Endothelial cell of umbilical vein (primary cell): Measurements from ENCODE around the gene LRRC70. TPM values are rescaled to one million over a fixed set of nuclear protein-coding genes. Genes with fewer than 3 reads are reported as not detected.

Experiments
- BruUV-seq: library from RNA; stranded (reverse); fragments of 400-500 nt; replicated peaks from 2 replicates; lab custom pipeline; 2021; lab: Mats Ljungman, UMichigan
- CTCF ChIA-PET: fragments of 300-600, 350-600 bp; sonication (Branson Sonifier 250); formaldehyde crosslinking; loops from one replicate; lab custom pipeline; 2021; ENCODE audit warnings: antibody characterized with exemption, inconsistent platforms; lab: Charles Lee
- POLR2A ChIA-PET: fragments of 300-600, 350-600 bp; sonication (Branson Sonifier 250); formaldehyde crosslinking; loops from one replicate; lab custom pipeline; 2021; ENCODE audit warnings: antibody characterized with exemption, inconsistent platforms; lab: Charles Lee
- DNase-seq: peaks from one replicate; pipeline ENCODE4 v3.0.0-alpha.2; 2011; ENCODE audit warnings: low read depth, low spot score
- FAIRE-seq: peaks from 2 replicates; lab custom pipeline; 2011; peaks lifted over from hg19 to GRCh38; lab: Jason Lieb, UNC
- H2AFZ ChIP-seq: 2 replicates; pipeline ENCODE4 v1.6.0; 2012; ENCODE audit warnings: low read depth, low read length, control low read depth, inconsistent platforms
- H3K27ac ChIP-seq: 2 replicates; pipeline ENCODE4 v1.5.1; 2011; ENCODE audit warnings: low read depth, mild to moderate bottlenecking, control low read depth, low read length, moderate library complexity; ENCODE audit not compliant: insufficient read depth
- H3K27me3 ChIP-seq, 2 experiments: 2 replicates each; pipeline versions ENCODE4 v1.6.0 to v1.6.1; 2011; ENCODE audit warnings: low read length in 2 of 2, mixed read lengths in 1 of 2; ENCODE audit not compliant: control insufficient read depth in 2 of 2, insufficient read depth in 2 of 2
- H3K36me3 ChIP-seq, 2 experiments: 2 replicates in 1 of 2; 3 replicates in 1 of 2; pipeline ENCODE4 v1.5.1; 2011; ENCODE audit warnings: low read length in 2 of 2, mild to moderate bottlenecking in 1 of 2, moderate library complexity in 1 of 2; ENCODE audit not compliant: control insufficient read depth in 2 of 2, insufficient read depth in 2 of 2; ENCODE audit errors: extremely low read depth in 1 of 2
- H3K4me1 ChIP-seq: 3 replicates; pipeline ENCODE4 v1.5.1; 2011; ENCODE audit warnings: mild to moderate bottlenecking, low read length; ENCODE audit not compliant: control insufficient read depth, insufficient read depth; ENCODE audit errors: extremely low read depth
- H3K4me2 ChIP-seq: 2 replicates; pipeline ENCODE4 v1.6.1; 2011; ENCODE audit warnings: low read length, control low read depth, mixed read lengths; ENCODE audit not compliant: insufficient read depth
- H3K4me3 ChIP-seq, 3 experiments: fragments of 200-600 bp in 1 of 3; sonication (generic), shearing (Covaris generic) in 1 of 3; replicated peaks in 1 of 3; 2 replicates each; pipeline ENCODE4 v1.5.1; 2011 to 2016; ENCODE audit warnings: control low read depth in 3 of 3, low read length in 3 of 3, mild to moderate bottlenecking in 2 of 3, inconsistent platforms in 1 of 3, low read depth in 1 of 3, moderate library complexity in 1 of 3; ENCODE audit not compliant: insufficient read depth in 1 of 3
- H3K79me2 ChIP-seq: 2 replicates; pipeline ENCODE4 v1.6.0; 2012; ENCODE audit warnings: low read length, inconsistent platforms; ENCODE audit not compliant: control insufficient read depth, insufficient read depth
- H3K9ac ChIP-seq: replicated peaks from 2 replicates; pipeline ENCODE3; 2011; ENCODE audit warnings: low read length, control low read depth; ENCODE audit not compliant: insufficient read depth; ENCODE audit errors: extremely low read depth
- H3K9me1 ChIP-seq: replicated peaks from 3 replicates; pipeline ENCODE4 v1.6.0; 2011; ENCODE audit warnings: mild to moderate bottlenecking, low read length; ENCODE audit not compliant: control insufficient read depth, insufficient read depth; ENCODE audit errors: extremely low read depth
- H3K9me3 ChIP-seq: replicated peaks from 2 replicates; pipeline ENCODE4 v1.5.1; 2012; ENCODE audit warnings: low read length, inconsistent platforms; ENCODE audit not compliant: control insufficient read depth, insufficient read depth
- H4K20me1 ChIP-seq: replicated peaks from 2 replicates; pipeline ENCODE3; 2011; ENCODE audit warnings: mild to moderate bottlenecking, low read length; ENCODE audit not compliant: control insufficient read depth, insufficient read depth; ENCODE audit errors: extremely low read depth
- EZH2 ChIP-seq: IDR thresholded peaks from 2 replicates; pipeline ENCODE4 v1.6.1; 2012; ENCODE audit warnings: borderline replicate concordance, low read depth, mild to moderate bottlenecking, moderate library complexity, low read length, inconsistent platforms; ENCODE audit not compliant: severe bottlenecking
- FOS ChIP-seq: IDR thresholded peaks from 2 replicates; pipeline ENCODE4 v1.6.1; 2011; ENCODE audit warnings: mild to moderate bottlenecking, low read length, moderate library complexity, borderline replicate concordance; ENCODE audit not compliant: insufficient read depth
- JUN ChIP-seq: IDR thresholded peaks from 2 replicates; pipeline ENCODE4 v1.6.1; 2011; ENCODE audit warnings: borderline replicate concordance, low read depth; ENCODE audit not compliant: insufficient read length, insufficient read depth
- MYC ChIP-seq: IDR thresholded peaks from one replicate; pipeline ENCODE4 v1.6.1; 2011; ENCODE audit warnings: mild to moderate bottlenecking, low read depth, low read length
- POLR2AphosphoS5 ChIP-seq: IDR thresholded peaks from 2 replicates; pipeline ENCODE4 v1.6.1; 2012; ENCODE audit warnings: low read depth, mild to moderate bottlenecking, control low read depth, low read length, moderate library complexity; ENCODE audit not compliant: insufficient read depth
- dilution Hi-C: fragments of 300-500 bp; cut with MboI; formaldehyde crosslinking; loops from one replicate; pipeline ENCODE4 v1.15.0; 2019; ENCODE audit warnings: low sequenced_read_pairs; ENCODE audit not compliant: extremely low pct_ligation_motif_present
- intact Hi-C: fragments of 100-400 bp; cut with micrococcal nuclease; formaldehyde crosslinking; loops from one replicate; pipeline ENCODE4 v1.10.0; 2022
- polyA plus RNA-seq, 4 experiments: library from polyadenylated mRNA; depleted of rRNA in 3 of 4; stranded (reverse) in 3 of 4; unstranded in 1 of 4; fragments of >200 nt; gene quantifications; 2 replicates each; pipeline versions ENCODE4 v1.2.1 to v1.2.3, GENCODE V29; 2011 to 2012; ENCODE audit warnings: missing spikeins in 1 of 4
- total RNA-seq: library from RNA; stranded (reverse); gene quantifications from 2 replicates; pipeline ENCODE4 v1.2.3, GENCODE V29; 2021
- TF ChIP-seq, protein P1 (sequence below), 2 donors: IDR thresholded peaks; 1 replicate in 1 of 2; 2 replicates in 1 of 2; pipeline ENCODE4 v1.5.1; 2011; ENCODE audit warnings: low read length in 2 of 2, mild to moderate bottlenecking in 2 of 2, moderate library complexity in 2 of 2, control low read depth in 1 of 2, inconsistent platforms in 1 of 2, low read depth in 1 of 2; ENCODE audit not compliant: insufficient read depth in 1 of 2; ENCODE audit errors: extremely low read depth in 1 of 2
- TF ChIP-seq, protein P2 (sequence below): IDR thresholded peaks from 2 replicates; pipeline ENCODE4 v1.6.1; 2011; ENCODE audit not compliant: insufficient read depth, insufficient read length

The LRRC70 gene
- total and polyA plus RNA-seq, 2 donors (not counting 3 experiments of a cell fraction or from before 2014, with no cell fraction given) = 24.5 to 32.6 TPM

DNA sequence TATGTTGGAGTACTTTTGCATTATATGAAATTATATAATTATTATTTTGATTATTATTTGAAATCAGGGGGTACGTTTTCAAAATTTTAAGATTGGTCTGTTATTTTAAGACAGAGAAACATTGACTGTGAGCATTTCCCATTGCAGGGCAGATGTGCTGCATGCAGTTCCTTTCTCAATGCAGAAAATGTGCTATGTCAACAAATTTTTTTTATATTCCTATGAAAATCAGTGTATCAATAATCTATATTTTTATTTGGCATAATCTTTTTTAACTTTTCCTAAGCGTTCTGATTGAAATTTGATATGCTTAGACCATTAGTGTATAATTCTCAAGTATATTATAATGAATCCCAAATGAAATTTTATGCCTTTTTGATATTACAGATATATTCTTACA, 41.8 kb upstream of the LRRC70 start:
- no peaks in the 10 kb centered on the region for H4K20me1 ChIP-seq
- intact Hi-C loops (no loop called here), dilution Hi-C loops (no loop called here)
- no peaks in the 10 kb centered on the region for H3K4me1 ChIP-seq
- no peaks in the 10 kb centered on the region for H3K9me1 ChIP-seq
- TF ChIP-seq, protein P1, sequence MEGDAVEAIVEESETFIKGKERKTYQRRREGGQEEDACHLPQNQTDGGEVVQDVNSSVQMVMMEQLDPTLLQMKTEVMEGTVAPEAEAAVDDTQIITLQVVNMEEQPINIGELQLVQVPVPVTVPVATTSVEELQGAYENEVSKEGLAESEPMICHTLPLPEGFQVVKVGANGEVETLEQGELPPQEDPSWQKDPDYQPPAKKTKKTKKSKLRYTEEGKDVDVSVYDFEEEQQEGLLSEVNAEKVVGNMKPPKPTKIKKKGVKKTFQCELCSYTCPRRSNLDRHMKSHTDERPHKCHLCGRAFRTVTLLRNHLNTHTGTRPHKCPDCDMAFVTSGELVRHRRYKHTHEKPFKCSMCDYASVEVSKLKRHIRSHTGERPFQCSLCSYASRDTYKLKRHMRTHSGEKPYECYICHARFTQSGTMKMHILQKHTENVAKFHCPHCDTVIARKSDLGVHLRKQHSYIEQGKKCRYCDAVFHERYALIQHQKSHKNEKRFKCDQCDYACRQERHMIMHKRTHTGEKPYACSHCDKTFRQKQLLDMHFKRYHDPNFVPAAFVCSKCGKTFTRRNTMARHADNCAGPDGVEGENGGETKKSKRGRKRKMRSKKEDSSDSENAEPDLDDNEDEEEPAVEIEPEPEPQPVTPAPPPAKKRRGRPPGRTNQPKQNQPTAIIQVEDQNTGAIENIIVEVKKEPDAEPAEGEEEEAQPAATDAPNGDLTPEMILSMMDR (IDR thresholded peaks at IDR 0.05; ENCODE audit: extremely low read depth in 1 of 2, insufficient read depth in 1 of 2, low read depth in 1 of 2, low read length in 2 of 2) = no peak
- TF ChIP-seq JUN = no peak
- TF ChIP-seq EZH2 = no peak
- TF ChIP-seq FOS = no peak
- no peak for TF ChIP-seq POLR2AphosphoS5
- TF ChIP-seq, protein P2, sequence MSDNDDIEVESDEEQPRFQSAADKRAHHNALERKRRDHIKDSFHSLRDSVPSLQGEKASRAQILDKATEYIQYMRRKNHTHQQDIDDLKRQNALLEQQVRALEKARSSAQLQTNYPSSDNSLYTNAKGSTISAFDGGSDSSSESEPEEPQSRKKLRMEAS = no peak
- no peak for TF ChIP-seq MYC
- FAIRE-seq = no peak
- DNase-seq = no peak
- BruUV-seq = no TSS peak
- ChIA-PET CTCF (no interaction called here), POLR2A (no interaction called here)
- H3K4me3 ChIP-seq = no peak overlapping the region
- no peaks in the 10 kb centered on the region for H3K9me3 ChIP-seq
- H3K36me3 ChIP-seq = no peaks in the 10 kb centered on the region
- H2AFZ ChIP-seq = no peak overlapping the region
- H3K4me2 ChIP-seq = no peak overlapping the region
- H3K27ac ChIP-seq = no peak overlapping the region
- no peaks in the 10 kb centered on the region for H3K27me3 ChIP-seq
- H3K9ac ChIP-seq = no peak overlapping the region
- H3K79me2 ChIP-seq = no peaks in the 10 kb centered on the region
